Erythroblast (primary cell): ENCODE measurements around the gene TRIM38.
A peak's percentile ranks its signal among the peaks of the same experiment; 100 is the strongest.
"Not testable (repeated sequence)": the region's sequence is repeated elsewhere in the genome, so short reads cannot be mapped to it uniquely, and the experiment has no call there.

Source experiments
- DNase-seq, 2 experiments: peaks; one replicate each; lab custom pipeline; 2025; lab: John Stamatoyannopoulos, UW
- GATA1 ChIP-seq: IDR thresholded peaks from 2 replicates; pipeline ENCODE4 v1.6.1; 2011; ENCODE audit warnings: low read depth, mild to moderate bottlenecking, control low read depth, low read length, moderate library complexity
- POLR2A ChIP-seq: IDR thresholded peaks from 2 replicates; pipeline ENCODE4 v1.6.1; 2011; ENCODE audit warnings: mild to moderate bottlenecking, low read length

The TRIM38 gene

DNA sequence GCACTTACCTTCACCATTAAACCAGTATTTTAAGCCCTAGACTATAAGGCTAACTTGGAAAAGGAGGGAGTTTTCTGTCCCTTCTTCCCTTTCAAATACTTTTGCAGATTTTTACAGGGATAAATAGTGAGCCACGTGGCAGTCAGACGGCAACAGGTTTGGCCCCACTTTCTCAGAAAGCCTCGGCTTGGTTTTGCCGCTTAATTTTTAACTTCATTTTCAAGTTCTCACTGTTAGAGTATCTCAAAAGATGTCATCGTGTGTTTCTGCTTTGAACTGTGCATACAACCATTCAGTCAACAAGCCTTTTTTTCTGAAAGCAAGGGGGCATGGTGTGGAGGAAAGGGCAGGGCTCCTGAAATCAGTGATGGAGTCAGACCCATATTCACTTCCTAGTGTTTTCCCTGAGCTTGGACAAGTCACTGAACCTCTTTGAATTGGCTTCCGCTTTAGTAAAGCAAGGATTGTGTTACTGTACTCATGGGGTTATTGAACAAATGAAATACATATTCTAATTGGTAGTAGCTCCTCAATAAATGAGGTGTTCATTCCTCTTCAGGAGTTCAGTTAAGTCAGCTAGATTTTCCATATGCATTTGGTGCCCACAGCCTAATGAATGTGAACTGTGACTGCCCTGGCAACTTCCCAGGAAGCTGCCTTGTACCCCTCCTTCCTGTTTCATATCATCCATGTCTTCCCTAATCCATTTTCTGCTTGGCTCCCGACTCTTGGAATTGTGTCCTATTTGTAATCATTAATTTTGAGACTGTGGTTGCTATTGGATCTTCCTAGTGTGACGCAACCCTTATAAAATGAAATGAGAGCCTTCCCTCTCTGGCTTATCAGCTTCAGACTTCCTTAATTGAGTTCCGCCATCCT is 31.8 kb upstream of the TRIM38 start, which contains the start of gene SLC17A2:
Gene SLC17A2, minus strand, starts transcription at position 160 of the 879 bp plus-strand sequence. CDS start 4,895 bp downstream, outside the sequence.
- no peak for DNase-seq
- TF ChIP-seq POLR2A, result no peak
- TF ChIP-seq GATA1, result no peak

DNA sequence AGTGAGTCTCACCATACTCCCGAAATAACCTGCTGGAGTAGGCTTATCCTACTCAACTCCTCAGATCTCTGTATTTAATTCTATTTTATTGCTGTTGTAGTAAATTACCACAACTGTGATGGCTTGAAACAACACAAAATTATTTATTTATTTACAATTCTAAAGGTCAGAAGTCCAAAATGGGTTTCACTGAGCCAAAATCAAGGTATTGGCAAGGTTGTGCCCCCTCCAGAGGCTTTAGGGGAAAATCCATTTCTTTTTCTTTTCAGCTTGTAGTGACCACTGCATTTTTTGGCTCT is 31.2 kb upstream of the TRIM38 start:
- TF ChIP-seq GATA1, result no peak
- TF ChIP-seq POLR2A, result no peak
- DNase-seq, result no peak

DNA sequence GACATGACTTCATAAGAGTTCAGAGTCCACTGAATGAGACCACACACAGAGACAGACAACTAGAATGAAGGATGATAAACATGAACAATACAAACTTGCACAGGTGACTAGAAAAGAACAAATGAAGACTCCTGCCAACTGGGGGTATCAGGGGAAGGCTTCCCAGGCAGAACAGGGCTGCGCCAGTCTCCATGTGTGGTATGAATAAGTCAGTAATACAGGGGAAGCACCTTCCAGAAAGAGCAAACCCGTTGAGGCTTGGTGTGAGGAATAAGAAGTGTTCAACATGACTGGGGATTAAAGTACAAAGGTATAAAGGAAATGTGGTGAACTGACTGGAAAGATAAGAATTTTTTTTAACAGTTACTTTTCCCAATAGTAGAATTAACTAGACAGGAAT is 28.4 kb upstream of the TRIM38 start:
- TF ChIP-seq POLR2A (no peak), GATA1 (no peak)

DNA sequence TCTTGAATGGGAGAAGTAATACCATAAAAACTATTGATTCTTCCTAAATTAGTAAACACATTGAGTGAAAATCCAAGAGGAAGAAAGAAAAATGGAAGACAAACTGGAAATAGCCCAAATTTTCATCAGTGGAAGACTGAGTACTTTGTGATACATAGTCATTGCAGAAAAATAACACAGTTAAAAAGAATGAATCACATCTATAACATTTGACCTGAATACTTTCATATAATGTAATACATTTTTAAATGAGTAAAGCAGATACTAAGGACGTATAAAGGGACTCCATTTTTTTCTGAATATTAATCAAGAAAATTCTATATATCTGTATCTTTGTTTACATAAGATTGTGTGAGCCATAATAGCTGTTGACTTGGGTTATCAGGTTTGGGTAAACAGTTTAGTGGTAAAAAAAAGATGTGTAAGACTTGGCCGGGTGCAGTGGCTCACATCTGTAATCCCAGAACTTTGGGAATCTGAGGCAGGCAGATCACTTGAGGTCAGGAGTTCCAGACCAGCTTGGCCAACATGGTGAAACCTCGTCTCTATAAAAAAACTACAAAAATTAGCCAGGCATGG is 27.8 kb upstream of the TRIM38 start:
- TF ChIP-seq POLR2A (no peak), GATA1 (no peak)
- DNase-seq, result no peak

More for the DNA sequence above, 28.4 kb upstream of the TRIM38 start:
- no peak for DNase-seq

DNA sequence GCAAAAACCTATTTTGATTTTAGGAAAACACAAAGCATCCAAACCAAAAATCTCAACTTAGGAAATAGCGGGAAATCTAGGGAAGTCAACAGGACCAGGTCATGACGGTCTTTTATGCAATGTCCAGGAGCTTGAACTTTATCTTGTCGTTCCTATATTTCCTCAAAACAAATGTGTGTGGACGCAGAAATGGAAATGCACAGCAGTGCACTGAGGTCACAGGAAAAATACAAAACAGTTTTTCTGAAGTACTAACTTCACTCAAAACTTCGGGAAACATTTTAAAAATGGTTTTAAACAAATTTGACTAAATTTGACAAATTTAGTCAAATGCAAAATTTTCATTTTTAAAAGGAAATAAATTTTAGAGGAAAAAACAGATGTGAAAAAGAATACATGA is 26.6 kb upstream of the TRIM38 start:
- DNase-seq, result no peak
- TF ChIP-seq POLR2A (no peak), GATA1 (no peak)

DNA sequence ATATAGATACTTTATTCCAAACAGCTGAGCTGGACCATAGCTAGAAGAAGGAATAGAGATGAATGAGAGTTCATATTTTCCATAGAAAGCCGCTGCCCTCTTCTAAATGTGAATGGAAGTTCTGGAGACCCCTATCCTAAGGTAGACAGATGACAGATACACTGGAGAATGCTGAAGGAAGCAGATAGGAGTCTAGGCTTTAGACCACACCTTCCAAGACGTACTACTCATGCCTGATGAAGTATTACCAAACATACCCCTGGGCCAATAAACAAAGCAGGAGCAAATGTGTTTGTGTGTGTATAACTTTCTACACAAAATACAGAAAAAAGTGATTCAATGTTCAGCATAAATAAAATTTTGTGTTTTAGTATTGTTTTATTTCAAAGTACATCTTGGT is 23.0 kb upstream of the TRIM38 start:
- no peak for DNase-seq
- no peak for TF ChIP-seq POLR2A
- TF ChIP-seq GATA1, result no peak

DNA sequence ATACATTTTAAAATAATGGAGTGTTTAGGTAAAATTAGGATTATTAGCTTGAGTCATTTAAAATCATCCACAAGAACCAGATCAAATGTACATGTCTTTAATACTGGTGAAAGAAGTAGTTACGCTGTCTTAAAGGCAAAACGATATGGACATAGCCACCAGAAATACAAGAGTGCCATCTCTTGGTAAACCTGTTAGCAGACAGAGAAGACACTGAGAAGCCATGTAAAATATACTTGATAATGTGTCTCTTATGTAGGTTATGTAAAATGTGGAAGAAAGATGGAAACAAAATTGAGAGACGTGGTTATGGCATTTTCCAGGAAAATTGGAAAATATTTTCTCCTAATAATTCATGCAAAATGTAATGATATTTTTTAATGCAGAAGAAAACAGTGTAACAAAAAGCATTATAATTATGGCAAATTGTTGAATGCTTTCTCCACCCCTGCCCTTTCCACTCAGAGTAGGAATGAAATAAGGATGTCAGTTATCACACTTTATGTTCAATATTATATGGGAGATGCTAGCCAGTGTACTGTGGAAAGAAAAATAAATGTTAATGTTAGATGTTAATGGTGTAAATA is 19.9 kb upstream of the TRIM38 start:
- DNase-seq, result peak; percentile 41 to 57

DNA sequence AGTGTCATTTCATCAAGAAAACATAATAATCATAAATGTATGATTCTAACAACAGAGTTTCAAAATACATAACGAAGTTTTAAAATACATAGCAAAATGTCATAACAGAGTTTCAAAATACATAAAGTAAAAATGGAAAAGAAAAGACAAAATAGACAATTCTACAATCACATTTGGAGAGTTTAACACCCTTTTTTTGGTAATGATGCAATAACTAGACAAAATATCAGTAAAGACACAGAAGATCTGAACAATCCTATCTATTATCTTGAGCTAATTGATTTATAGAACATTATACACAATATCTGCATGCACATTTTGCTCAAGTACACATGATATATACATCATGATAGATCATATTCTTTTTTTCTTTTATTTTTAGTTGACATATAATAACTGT is 18.7 kb upstream of the TRIM38 start:
- no peak for TF ChIP-seq POLR2A
- no peak for TF ChIP-seq GATA1
- DNase-seq, result no peak

More for the DNA sequence above, 19.9 kb upstream of the TRIM38 start:
- TF ChIP-seq GATA1, result no peak
- TF ChIP-seq POLR2A, result no peak

DNA sequence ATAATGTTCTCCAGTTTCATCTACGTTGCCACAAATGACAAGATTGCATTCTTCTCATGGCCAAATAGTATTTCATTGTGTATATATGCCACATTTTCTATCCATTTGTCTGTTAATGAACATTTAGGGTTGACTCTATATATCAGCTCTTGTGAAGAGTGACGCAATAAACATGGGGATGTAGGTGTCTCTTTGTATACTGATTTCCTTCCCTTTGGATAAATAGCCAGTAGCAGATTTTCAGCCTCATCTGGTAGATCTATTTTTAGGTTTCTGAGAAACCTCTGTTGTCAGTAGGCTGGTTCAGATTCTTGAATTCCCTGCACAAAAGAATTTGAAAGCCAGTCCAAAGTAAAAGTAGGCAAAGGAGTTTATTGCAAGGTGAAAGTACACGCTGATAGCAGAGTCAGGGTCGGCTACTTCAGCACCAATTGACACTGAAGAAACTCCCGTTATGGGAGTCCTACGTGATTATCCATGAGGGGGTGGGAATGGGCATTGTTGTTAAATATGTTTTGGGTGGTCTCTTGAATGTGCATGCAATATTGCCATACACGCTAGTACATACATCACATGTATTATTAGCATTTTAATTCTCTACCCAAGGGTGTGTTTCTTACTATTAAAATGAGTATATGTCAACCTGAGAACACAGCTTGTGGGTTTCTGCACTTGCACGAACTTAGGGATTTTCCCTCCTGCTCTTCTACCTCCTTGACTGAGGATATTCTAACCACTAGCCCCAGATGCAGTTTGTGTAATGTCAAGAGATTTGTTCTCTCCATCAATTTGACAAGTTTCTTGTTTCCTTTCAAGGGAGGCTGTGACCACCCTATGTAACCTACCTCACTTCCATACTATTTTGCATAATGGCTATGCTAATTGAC is 17.7 kb upstream of the TRIM38 start:
- no peak for DNase-seq
- TF ChIP-seq GATA1 (no peak), POLR2A (no peak)

DNA sequence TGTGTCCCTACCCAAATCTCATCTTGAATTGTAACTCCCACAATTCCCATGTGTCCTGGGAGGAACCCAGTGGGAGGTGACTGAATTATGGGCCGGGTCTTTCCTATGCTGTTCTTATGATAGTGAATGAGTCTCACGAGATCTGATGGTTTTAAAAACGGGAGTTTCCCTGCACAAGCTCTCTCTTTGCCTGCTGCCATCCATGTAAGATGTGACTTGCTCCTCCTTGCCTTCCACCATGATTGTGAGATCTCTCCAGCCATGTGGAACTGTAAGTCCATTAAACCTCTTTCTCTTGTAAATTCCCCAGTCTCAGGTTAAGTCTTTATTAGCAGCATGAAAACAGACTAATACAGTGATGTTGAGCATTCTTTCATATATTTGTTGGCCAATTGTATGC is 16.9 kb upstream of the TRIM38 start:
- DNase-seq, result not testable (repeated sequence)

DNA sequence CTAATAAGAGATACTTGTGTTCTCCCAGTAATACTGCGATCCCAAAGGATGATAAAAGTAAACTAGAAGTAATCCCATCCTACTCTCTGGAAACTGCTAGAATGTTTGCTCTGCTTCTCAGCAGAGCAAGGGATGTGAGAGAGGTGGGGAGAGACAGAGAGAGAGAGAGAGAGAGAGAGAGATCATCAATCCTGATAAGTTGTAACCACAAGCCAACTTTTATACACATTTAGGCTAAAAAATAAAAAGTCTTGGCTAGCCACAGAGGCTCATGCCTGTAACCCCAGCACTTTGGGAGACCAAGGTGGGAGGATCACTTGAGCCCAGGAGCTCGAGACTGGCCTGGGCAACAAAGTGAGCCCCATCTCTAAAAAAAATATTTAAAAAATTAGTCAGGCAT is 16.0 kb upstream of the TRIM38 start:
- no peak for TF ChIP-seq GATA1
- no peak for TF ChIP-seq POLR2A
- DNase-seq, result no peak

DNA sequence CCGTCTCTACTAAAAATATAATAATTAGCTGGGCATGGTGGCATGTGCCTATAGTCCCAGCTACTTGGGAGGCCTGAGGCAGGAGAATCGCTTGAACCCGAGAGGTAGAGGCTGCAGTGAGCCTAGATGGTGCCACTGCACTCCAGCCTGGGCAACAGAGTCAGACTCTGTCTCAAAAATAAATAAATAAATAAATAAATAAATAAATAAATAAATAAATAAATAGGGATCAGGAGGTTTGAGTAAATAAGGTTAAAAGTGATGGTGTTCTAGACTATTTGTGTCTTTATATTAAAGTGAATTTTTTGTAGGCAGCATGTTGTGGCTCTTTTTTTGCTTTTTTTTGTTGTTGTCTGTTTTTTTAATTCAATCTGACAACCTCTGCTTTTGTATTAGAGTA is 15.1 kb upstream of the TRIM38 start:
- not testable (repeated sequence) for DNase-seq

DNA sequence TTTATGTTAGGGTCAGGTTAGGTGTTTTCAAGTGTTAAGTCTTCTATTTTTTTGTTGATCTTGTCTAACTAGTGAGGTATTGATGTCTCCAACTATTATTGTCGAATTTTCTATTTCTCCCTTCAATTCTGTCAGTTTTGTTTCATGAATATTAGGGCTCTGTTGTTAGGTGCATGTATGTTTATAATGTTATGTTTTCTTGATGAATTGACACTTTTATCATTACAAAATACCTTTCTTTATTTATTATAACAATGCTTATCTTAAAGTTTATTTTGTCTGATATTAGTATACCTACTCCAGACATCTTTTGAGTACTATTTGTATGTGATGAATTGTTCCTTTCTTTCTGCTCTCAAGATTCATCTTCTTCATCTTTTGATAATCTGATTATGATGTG is 12.9 kb upstream of the TRIM38 start:
- no peak for DNase-seq
- no peak for TF ChIP-seq GATA1
- no peak for TF ChIP-seq POLR2A

DNA sequence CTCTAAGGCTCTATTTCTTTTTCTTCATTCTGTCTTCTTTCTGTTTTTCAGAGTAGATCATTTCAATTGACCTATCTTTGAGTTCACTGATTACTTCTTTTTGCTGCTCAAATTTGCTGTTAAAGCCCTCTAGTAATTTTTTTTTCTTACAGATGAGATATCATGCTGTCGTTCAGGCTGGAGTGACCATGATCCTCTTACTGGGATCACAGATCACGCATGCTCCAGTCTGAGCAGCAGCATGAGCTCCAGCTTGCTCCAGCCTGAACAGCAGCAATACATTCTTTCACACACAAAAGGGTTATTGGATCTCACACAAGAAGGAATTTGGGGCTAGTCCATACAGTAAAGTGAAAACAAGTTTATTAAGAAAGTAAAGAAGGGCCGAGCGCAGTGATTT is 12.3 kb upstream of the TRIM38 start:
- no peak for DNase-seq
- TF ChIP-seq POLR2A (no peak), GATA1 (no peak)
